ENCODE results near the gene ZNF181. TPM values are rescaled to one million over a fixed set of nuclear protein-coding genes. Genes with fewer than 3 reads are reported as not detected.

ZNF181 gene
- total RNA-seq, 2 donors from 2014 or later = 8.1 to 8.7 TPM

GRCh38 chr19:34787059-34787824 is 53.2 kb downstream of the ZNF181 start:
- no peak overlapping the region for H3K4me3 ChIP-seq (ENCODE audit: low read length)
- no peak overlapping the region for H3K27ac Mint-ChIP-seq
- H3K27me3 ChIP-seq (ENCODE audit: control insufficient read depth, insufficient read depth, low read length, poor library complexity, severe bottlenecking) = peaks cover 5% of the 10 kb centered on the region
- H3K4me1 ChIP-seq (ENCODE audit: control insufficient read depth, insufficient read depth, low read length) = no peaks in the 10 kb centered on the region
- no peaks in the 10 kb centered on the region for H3K9me3 ChIP-seq (ENCODE audit: control insufficient read depth, low read length)
- H3K9me3 Mint-ChIP-seq = peaks cover 2% of the 10 kb centered on the region
- TF ChIP-seq CTCF (conservative IDR thresholded peaks at IDR 0.05) = no peak
- 64 to 78% methylated on average over 3 of the region's 3 CpGs for WGBS, 2 experiments (ENCODE audit: insufficient coverage in 1 of 2, insufficient read length in 1 of 2)
- peaks cover 41% of the 10 kb centered on the region for H3K27me3 Mint-ChIP-seq (ENCODE audit: insufficient read depth)
- no peak for DNase-seq
- H3K4me3 Mint-ChIP-seq = no peak overlapping the region
- H3K4me1 Mint-ChIP-seq = no peaks in the 10 kb centered on the region
- no peaks in the 10 kb centered on the region for H3K36me3 ChIP-seq (ENCODE audit: control insufficient read depth, insufficient read depth, low read length)
- no peak overlapping the region for H3K27ac ChIP-seq (ENCODE audit: low read depth, low read length)
- H3K36me3 Mint-ChIP-seq (ENCODE audit: low read depth) = no peaks in the 10 kb centered on the region
- H3K9ac ChIP-seq (ENCODE audit: extremely low read depth, low read length, poor library complexity, severe bottlenecking) = no peak overlapping the region

GRCh38 chr19:34788074-34788473 is 54.0 kb downstream of the ZNF181 start:
- Histone ChIP-seq H3K36me3 (ENCODE audit: control insufficient read depth, insufficient read depth, low read length) (no peaks in the 10 kb centered on the region), H3K4me1 (ENCODE audit: control insufficient read depth, insufficient read depth, low read length) (no peaks in the 10 kb centered on the region), H3K9me3 (ENCODE audit: control insufficient read depth, low read length) (no peaks in the 10 kb centered on the region), H3K9ac (ENCODE audit: extremely low read depth, low read length, poor library complexity, severe bottlenecking) (no peak overlapping the region), H3K27ac (ENCODE audit: low read depth, low read length) (no peak overlapping the region), H3K27me3 (ENCODE audit: control insufficient read depth, insufficient read depth, low read length, poor library complexity, severe bottlenecking) (peaks cover 5% of the 10 kb centered on the region), H3K4me3 (ENCODE audit: low read length) (no peak overlapping the region)
- Mint-ChIP-seq H3K27ac (no peak overlapping the region), H3K27me3 (ENCODE audit: insufficient read depth) (peaks cover 45% of the 10 kb centered on the region), H3K9me3 (peaks cover 2% of the 10 kb centered on the region), H3K4me1 (no peaks in the 10 kb centered on the region), H3K4me3 (no peak overlapping the region), H3K36me3 (ENCODE audit: low read depth) (no peaks in the 10 kb centered on the region)
- TF ChIP-seq CTCF (conservative IDR thresholded peaks at IDR 0.05) = no peak
- WGBS, 2 experiments (ENCODE audit: insufficient coverage in 1 of 2, insufficient read length in 1 of 2) = 50 to 79% methylated on average over 2 of the region's 2 CpGs
- no peak for DNase-seq

GRCh38 chr19:34793565-34793964 is 59.5 kb downstream of the ZNF181 start:
- no peak for TF ChIP-seq CTCF (conservative IDR thresholded peaks at IDR 0.05)
- H3K27me3 Mint-ChIP-seq (ENCODE audit: insufficient read depth) = peaks cover 24% of the 10 kb centered on the region
- H3K4me3 Mint-ChIP-seq = no peak overlapping the region
- Histone ChIP-seq H3K9ac (ENCODE audit: extremely low read depth, low read length, poor library complexity, severe bottlenecking) (no peak overlapping the region), H3K27me3 (ENCODE audit: control insufficient read depth, insufficient read depth, low read length, poor library complexity, severe bottlenecking) (peaks cover 5% of the 10 kb centered on the region), H3K27ac (ENCODE audit: low read depth, low read length) (no peak overlapping the region), H3K36me3 (ENCODE audit: control insufficient read depth, insufficient read depth, low read length) (no peaks in the 10 kb centered on the region), H3K9me3 (ENCODE audit: control insufficient read depth, low read length) (no peaks in the 10 kb centered on the region), H3K4me1 (ENCODE audit: control insufficient read depth, insufficient read depth, low read length) (no peaks in the 10 kb centered on the region), H3K4me3 (ENCODE audit: low read length) (no peak overlapping the region)
- H3K27ac Mint-ChIP-seq = no peak overlapping the region
- no peak for DNase-seq
- 79 to 88% methylated on average over 3 of the region's 3 CpGs for WGBS, 2 experiments (ENCODE audit: insufficient coverage in 1 of 2, insufficient read length in 1 of 2)
- peaks cover 18% of the 10 kb centered on the region for H3K9me3 Mint-ChIP-seq
- no peaks in the 10 kb centered on the region for H3K36me3 Mint-ChIP-seq (ENCODE audit: low read depth)
- no peaks in the 10 kb centered on the region for H3K4me1 Mint-ChIP-seq

Data from endodermal cell (in vitro differentiated cells).